PC-3 (cell line): ENCODE measurements around the gene BCL2L11. TPM values are rescaled to one million over a fixed set of nuclear protein-coding genes. Genes with fewer than 3 reads are reported as not detected.
"Not testable (repeated sequence)": the region's sequence is repeated elsewhere in the genome, so short reads cannot be mapped to it uniquely, and the experiment has no call there.

Experiments used
- ATAC-seq: fragments of 200-7000 bp; cut with Tn5 transposase; 2 replicates; pipeline ENCODE4 v1.9.1; 2020; ENCODE audit warnings: mild to moderate bottlenecking, moderate library complexity
- BruUV-seq: library from RNA; stranded (reverse); fragments of 400-500 nt; replicated peaks from 2 replicates; lab custom pipeline; 2021; lab: Mats Ljungman, UMichigan
- CTCF ChIA-PET: fragments of 300-600 bp; sonication (Branson Sonifier 250); formaldehyde crosslinking; loops from one replicate; lab custom pipeline; 2022; ENCODE audit warnings: antibody characterized with exemption; lab: Charles Lee
- POLR2A ChIA-PET: fragments of 300-600 bp; sonication (Branson Sonifier 250); formaldehyde crosslinking; loops from one replicate; lab custom pipeline; 2022; ENCODE audit warnings: antibody characterized with exemption; ENCODE audit not compliant: unreplicated experiment; lab: Charles Lee
- DNase-seq: peaks from one replicate; pipeline ENCODE4 v3.0.0-alpha.2; 2015
- H2AFZ ChIP-seq: fragments of 300-600 bp; sonication (generic); 2 replicates; pipeline ENCODE4 v1.6.0; 2016; ENCODE audit warnings: antibody characterized with exemption, low read length
- H3F3A ChIP-seq: fragments of 300-600 bp; sonication (generic); one replicate; pipeline ENCODE4 v1.6.0; 2017; ENCODE audit warnings: antibody characterized with exemption, low read length, control low read depth, mild to moderate bottlenecking; ENCODE audit not compliant: unreplicated experiment
- H3K27ac ChIP-seq: fragments of 300-600 bp; sonication (generic); 2 replicates; pipeline ENCODE4 v1.5.1; 2016; ENCODE audit warnings: mild to moderate bottlenecking, low read length
- H3K27me3 ChIP-seq: fragments of 300-600 bp; sonication (generic); 2 replicates; pipeline ENCODE4 v1.6.1; 2016; ENCODE audit warnings: low read length, mixed read lengths
- H3K36me3 ChIP-seq: fragments of 300-600 bp; sonication (generic); 2 replicates; pipeline ENCODE4 v1.6.1; 2016; ENCODE audit warnings: low read depth, mixed run types, low read length, mixed read lengths
- H3K4me1 ChIP-seq: fragments of 300-600 bp; sonication (generic); 2 replicates; pipeline ENCODE4 v1.5.1; 2016; ENCODE audit warnings: low read length; ENCODE audit not compliant: insufficient read depth
- H3K4me2 ChIP-seq: fragments of 300-600 bp; sonication (generic); 2 replicates; pipeline ENCODE4 v1.6.0; 2016; ENCODE audit warnings: low read length
- H3K4me3 ChIP-seq: fragments of 300-600 bp; sonication (generic); 2 replicates; pipeline ENCODE4 v1.5.1; 2016; ENCODE audit warnings: mild to moderate bottlenecking, low read length, mixed read lengths
- H3K79me2 ChIP-seq: fragments of 300-600 bp; sonication (generic); 2 replicates; pipeline ENCODE4 v1.6.1; 2017; ENCODE audit warnings: low read length, mixed read lengths
- H3K9ac ChIP-seq: fragments of 300-600 bp; sonication (generic); 2 replicates; pipeline ENCODE4 v1.6.0; 2016; ENCODE audit warnings: mild to moderate bottlenecking, low read length
- H3K9me2 ChIP-seq: fragments of 300-600 bp; sonication (generic); replicated peaks from 2 replicates; pipeline ENCODE4 v1.6.1; 2016; ENCODE audit warnings: mixed run types, low read length, mixed read lengths
- H3K9me3 ChIP-seq: fragments of 300-600 bp; sonication (generic); 2 replicates; pipeline ENCODE4 v1.6.1; 2016; ENCODE audit warnings: low read length, mixed read lengths
- H4K20me1 ChIP-seq: fragments of 300-600 bp; sonication (generic); 2 replicates; pipeline ENCODE4 v1.6.1; 2016; ENCODE audit warnings: low read length, mixed read lengths
- EZH2 ChIP-seq: fragments of 300-600 bp; sonication (generic); IDR thresholded peaks from one replicate; pipeline ENCODE4 v1.6.1; 2017; ENCODE audit warnings: antibody characterized with exemption, mild to moderate bottlenecking, low read length; ENCODE audit not compliant: unreplicated experiment
- EZH2phosphoT487 ChIP-seq: fragments of 300-600 bp; sonication (generic); IDR thresholded peaks from 2 replicates; pipeline ENCODE4 v1.6.1; 2018; ENCODE audit warnings: mild to moderate bottlenecking, antibody characterized with exemption, low read length, borderline replicate concordance
- intact Hi-C: fragments of 100-400 bp; cut with micrococcal nuclease; formaldehyde crosslinking; loops from 2 replicates; pipeline ENCODE4 v1.9.0; 2023
- total RNA-seq: library from RNA; depleted of rRNA; stranded (reverse); fragments of >200 nt; gene quantifications from 2 replicates; pipeline ENCODE4 v1.2.3, GENCODE V29; 2014
- TF ChIP-seq, protein P1 (sequence below): fragments of 300-600 bp; sonication (generic); conservative IDR thresholded peaks from 2 replicates; pipeline ENCODE4 v1.5.1; 2017; ENCODE audit warnings: antibody characterized with exemption, low read depth, mild to moderate bottlenecking, low read length

Gene BCL2L11
- total RNA-seq, 1 experiment from 2014 or later, result 11.3 TPM

DNA sequence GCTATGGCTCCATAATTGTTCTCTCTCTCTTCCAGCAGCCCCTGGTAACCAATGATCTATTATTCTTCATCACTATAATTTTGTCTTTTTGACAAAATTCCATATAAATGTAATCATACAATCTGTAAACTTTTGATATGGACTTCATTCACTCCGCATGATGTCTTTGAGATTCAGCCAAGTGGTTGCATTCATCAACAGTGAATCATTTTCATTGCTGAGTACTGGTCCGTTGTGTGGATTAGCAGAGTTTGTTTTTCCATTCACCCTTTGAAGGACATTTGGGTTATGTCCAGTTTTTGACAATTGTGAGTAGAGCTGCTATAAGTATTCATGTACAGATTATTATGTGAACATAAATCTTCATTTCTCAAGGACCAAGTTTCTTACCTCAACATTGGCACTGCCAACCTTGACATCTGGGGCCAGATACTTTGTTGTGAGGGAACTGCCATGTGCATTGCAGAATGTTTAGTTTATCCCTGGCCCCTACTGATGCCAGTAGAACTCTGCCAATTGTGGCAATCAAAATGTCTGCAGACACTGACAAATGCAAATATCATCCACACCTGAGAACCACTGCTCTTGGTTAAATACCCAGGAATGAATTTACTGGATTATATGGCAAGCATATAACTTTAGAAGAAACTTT lies 48.4 kb upstream of the BCL2L11 start:
- intact Hi-C loops, result loop anchor here (2.0 kb wide), 1 partner anchor 48 kb away; the partner anchor contains the start of gene BCL2L11
- BruUV-seq, result no TSS peak
- Histone ChIP-seq H3K79me2 (no peaks in the 10 kb centered on the region), H3K27ac (peak overlapping the region; percentile 93), H3K36me3 (no peaks in the 10 kb centered on the region), H3K9me3 (no peaks in the 10 kb centered on the region), H3K4me2 (peak overlapping the region; percentile 71), H3K4me3 (peak overlapping the region; percentile 29; the same call in 1 of the 2 replicates), H2AFZ (no peak overlapping the region), H3K9ac (peak overlapping the region; percentile 53), H3K27me3 (no peaks in the 10 kb centered on the region), H3K4me1 (peaks cover 42% of the 10 kb centered on the region), H4K20me1 (no peaks in the 10 kb centered on the region), H3K9me2 (no peaks in the 10 kb centered on the region), H3F3A (no peaks in the 10 kb centered on the region)
- ChIA-PET CTCF (no interaction called here), POLR2A (no interaction called here)
- TF ChIP-seq EZH2 (no peak), EZH2phosphoT487 (no peak)
- TF ChIP-seq, protein P1, sequence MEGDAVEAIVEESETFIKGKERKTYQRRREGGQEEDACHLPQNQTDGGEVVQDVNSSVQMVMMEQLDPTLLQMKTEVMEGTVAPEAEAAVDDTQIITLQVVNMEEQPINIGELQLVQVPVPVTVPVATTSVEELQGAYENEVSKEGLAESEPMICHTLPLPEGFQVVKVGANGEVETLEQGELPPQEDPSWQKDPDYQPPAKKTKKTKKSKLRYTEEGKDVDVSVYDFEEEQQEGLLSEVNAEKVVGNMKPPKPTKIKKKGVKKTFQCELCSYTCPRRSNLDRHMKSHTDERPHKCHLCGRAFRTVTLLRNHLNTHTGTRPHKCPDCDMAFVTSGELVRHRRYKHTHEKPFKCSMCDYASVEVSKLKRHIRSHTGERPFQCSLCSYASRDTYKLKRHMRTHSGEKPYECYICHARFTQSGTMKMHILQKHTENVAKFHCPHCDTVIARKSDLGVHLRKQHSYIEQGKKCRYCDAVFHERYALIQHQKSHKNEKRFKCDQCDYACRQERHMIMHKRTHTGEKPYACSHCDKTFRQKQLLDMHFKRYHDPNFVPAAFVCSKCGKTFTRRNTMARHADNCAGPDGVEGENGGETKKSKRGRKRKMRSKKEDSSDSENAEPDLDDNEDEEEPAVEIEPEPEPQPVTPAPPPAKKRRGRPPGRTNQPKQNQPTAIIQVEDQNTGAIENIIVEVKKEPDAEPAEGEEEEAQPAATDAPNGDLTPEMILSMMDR, result no peak
- peak; percentile 97 for DNase-seq
- peak; percentile 84 for ATAC-seq

DNA sequence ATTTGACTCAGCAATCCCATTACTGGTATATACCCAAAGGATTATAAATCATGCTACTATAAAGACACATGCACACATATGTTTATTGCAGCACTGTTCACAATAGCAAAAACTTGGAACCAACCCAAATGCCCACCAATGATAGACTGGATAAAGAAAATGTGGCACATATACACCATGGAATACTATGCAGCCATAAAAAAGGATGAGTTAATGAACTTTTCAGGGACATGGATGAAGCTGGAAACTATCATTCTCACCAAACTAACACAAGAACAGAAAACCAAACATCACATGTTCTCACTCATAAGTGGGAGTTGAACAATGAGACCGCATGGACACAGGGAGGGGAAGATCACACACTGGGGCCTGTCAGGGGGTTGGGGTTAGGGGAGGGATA lies 38.1 kb upstream of the BCL2L11 start:
- H3K9me3 ChIP-seq, intact Hi-C loops, H3K27me3 ChIP-seq, H3K79me2 ChIP-seq, CTCF ChIA-PET, H3K36me3 ChIP-seq, H3K4me3 ChIP-seq, H3K27ac ChIP-seq, H3K4me2 ChIP-seq, H3F3A ChIP-seq, BruUV-seq, H3K9me2 ChIP-seq, H4K20me1 ChIP-seq, POLR2A ChIA-PET, H2AFZ ChIP-seq, ATAC-seq, DNase-seq, H3K9ac ChIP-seq, H3K4me1 ChIP-seq: not testable (repeated sequence)

DNA sequence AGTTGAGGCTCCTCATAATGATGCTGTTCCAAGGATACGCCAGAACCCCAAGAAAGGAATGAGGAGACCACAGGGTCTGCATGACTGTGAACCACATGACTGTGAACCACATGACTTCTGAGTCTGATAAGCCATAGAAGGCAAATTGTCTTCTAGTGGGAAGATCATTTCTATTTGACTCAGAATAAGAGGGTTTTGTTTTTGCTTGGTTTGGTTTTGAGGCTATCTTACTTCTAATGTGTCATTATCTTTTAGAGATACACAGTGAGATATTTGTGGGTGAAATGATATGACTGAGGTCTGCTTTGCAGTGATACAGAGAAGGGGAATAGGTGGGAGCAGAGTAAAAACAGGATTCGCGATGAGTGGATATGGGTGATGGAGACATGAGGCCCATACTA lies 28.9 kb upstream of the BCL2L11 start:
- H4K20me1 ChIP-seq, result no peaks in the 10 kb centered on the region
- H3K27me3 ChIP-seq, result no peaks in the 10 kb centered on the region
- no peaks in the 10 kb centered on the region for H3K9me2 ChIP-seq
- intact Hi-C loops, result no loop called here
- CTCF ChIA-PET, result no interaction called here
- H3K4me2 ChIP-seq, result no peak overlapping the region
- H3K4me3 ChIP-seq, result no peak overlapping the region
- ATAC-seq, result no peak
- H3K79me2 ChIP-seq, result no peaks in the 10 kb centered on the region
- no peaks in the 10 kb centered on the region for H3K9me3 ChIP-seq
- H2AFZ ChIP-seq, result no peak overlapping the region
- no peak overlapping the region for H3K9ac ChIP-seq
- H3K27ac ChIP-seq, result no peak overlapping the region
- BruUV-seq, result no TSS peak
- H3F3A ChIP-seq, result no peaks in the 10 kb centered on the region
- DNase-seq, result no peak
- H3K36me3 ChIP-seq, result no peaks in the 10 kb centered on the region
- no peaks in the 10 kb centered on the region; the same call in 1 of the 2 replicates for H3K4me1 ChIP-seq
- TF ChIP-seq EZH2phosphoT487, result no peak
- TF ChIP-seq, protein P1, result no peak
- TF ChIP-seq EZH2, result no peak
- POLR2A ChIA-PET, result no interaction called here
